Bronchial epithelial cell (primary cell): ENCODE results near the gene SAMD3. TPM values are rescaled to one million over a fixed set of nuclear protein-coding genes. Genes with fewer than 3 reads are reported as not detected.

Source experiments
- DNase-seq: peaks from one replicate; pipeline ENCODE4 v3.0.0-alpha.2; 2010; ENCODE audit warnings: low read depth
- FAIRE-seq: peaks from 2 replicates; lab custom pipeline; 2011; peaks lifted over from hg19 to GRCh38; lab: Jason Lieb, UNC
- H3K27me3 ChIP-seq: 2 replicates; pipeline ENCODE4 v1.5.1; 2011; ENCODE audit warnings: low read length; ENCODE audit not compliant: control insufficient read depth, insufficient read depth
- H3K36me3 ChIP-seq: 2 replicates; pipeline ENCODE4 v1.5.1; 2011; ENCODE audit warnings: low read length; ENCODE audit not compliant: control insufficient read depth, insufficient read depth
- H3K4me3 ChIP-seq: 2 replicates; pipeline ENCODE4 v1.5.1; 2011; ENCODE audit warnings: mild to moderate bottlenecking, low read depth, low read length, control low read depth
- total RNA-seq: library from RNA; depleted of rRNA; stranded (reverse); fragments of >200 nt; gene quantifications from 2 replicates; pipeline ENCODE4 v1.2.1, GENCODE V29; 2014
- TF ChIP-seq, protein P1 (sequence below): IDR thresholded peaks from 2 replicates; pipeline ENCODE4 v1.5.1; 2011; ENCODE audit warnings: mild to moderate bottlenecking, moderate library complexity, low read length, control low read depth, inconsistent platforms; ENCODE audit not compliant: insufficient read depth, severe bottlenecking

Gene SAMD3
- total RNA-seq, 1 donor from 2014 or later = not detected

- TF ChIP-seq, protein P1, sequence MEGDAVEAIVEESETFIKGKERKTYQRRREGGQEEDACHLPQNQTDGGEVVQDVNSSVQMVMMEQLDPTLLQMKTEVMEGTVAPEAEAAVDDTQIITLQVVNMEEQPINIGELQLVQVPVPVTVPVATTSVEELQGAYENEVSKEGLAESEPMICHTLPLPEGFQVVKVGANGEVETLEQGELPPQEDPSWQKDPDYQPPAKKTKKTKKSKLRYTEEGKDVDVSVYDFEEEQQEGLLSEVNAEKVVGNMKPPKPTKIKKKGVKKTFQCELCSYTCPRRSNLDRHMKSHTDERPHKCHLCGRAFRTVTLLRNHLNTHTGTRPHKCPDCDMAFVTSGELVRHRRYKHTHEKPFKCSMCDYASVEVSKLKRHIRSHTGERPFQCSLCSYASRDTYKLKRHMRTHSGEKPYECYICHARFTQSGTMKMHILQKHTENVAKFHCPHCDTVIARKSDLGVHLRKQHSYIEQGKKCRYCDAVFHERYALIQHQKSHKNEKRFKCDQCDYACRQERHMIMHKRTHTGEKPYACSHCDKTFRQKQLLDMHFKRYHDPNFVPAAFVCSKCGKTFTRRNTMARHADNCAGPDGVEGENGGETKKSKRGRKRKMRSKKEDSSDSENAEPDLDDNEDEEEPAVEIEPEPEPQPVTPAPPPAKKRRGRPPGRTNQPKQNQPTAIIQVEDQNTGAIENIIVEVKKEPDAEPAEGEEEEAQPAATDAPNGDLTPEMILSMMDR = no peak
- DNase-seq = peak; percentile 97
- no peak overlapping the region for H3K4me3 ChIP-seq
- H3K27me3 ChIP-seq = no peaks in the 10 kb centered on the region
- FAIRE-seq = no peak
- H3K36me3 ChIP-seq = no peaks in the 10 kb centered on the region
Measured at GRCh38 chr6:130167655-130168054, 55.1 kb downstream of the SAMD3 start.

DNA sequence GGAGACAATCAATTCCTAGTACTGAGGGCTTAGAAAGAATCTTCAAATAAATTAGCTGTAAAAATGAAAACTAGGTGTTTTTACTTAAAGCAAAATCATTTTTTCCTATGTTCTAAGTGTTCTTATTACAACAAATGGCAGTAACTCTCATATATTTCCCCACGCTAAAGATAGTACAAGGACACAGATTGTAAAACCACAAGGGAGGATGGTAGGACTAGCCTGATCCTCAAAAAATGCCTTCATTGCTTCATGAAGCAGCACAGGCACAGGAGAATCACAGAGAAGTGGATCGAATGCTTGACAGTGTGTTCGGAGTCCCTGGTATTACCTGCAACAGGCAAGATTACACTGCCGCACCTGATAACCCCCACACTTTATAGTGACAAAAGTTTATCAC is 58.5 kb downstream of the SAMD3 start:
- Histone ChIP-seq H3K4me3 (no peak overlapping the region), H3K27me3 (no peaks in the 10 kb centered on the region), H3K36me3 (no peaks in the 10 kb centered on the region)
- TF ChIP-seq, protein P1 = no peak
- no peak for DNase-seq
- no peak for FAIRE-seq

GRCh38 chr6:130163266-130163665 is 59.5 kb downstream of the SAMD3 start:
- FAIRE-seq = no peak
- Histone ChIP-seq H3K4me3 (no peak overlapping the region), H3K36me3 (no peaks in the 10 kb centered on the region), H3K27me3 (no peaks in the 10 kb centered on the region)
- TF ChIP-seq, protein P1 = no peak
- no peak for DNase-seq

DNA sequence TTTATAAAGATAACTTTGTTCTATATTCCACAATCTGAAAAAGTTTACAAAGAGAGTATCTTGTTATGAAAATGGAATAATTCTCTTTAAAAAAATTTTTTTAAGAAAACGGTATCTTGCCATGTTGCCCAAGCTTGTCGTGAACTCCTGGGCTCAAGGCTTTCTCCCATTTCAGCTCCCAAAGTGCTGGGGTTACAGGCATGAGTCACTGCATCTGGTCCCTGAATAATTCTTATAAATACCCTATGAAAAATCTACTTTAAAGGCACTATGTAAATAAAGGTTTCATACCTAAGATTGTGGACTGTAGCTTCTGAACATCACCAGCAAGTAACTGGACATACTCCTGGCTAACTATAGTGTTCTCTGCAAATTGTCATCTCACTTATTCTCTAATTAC is 60.3 kb downstream of the SAMD3 start:
- Histone ChIP-seq H3K4me3 (no peak overlapping the region), H3K27me3 (no peaks in the 10 kb centered on the region), H3K36me3 (no peaks in the 10 kb centered on the region)
- TF ChIP-seq, protein P1 = no peak
- FAIRE-seq = no peak
- DNase-seq = no peak

GRCh38 chr6:130161683-130162404 is 60.9 kb downstream of the SAMD3 start:
- no peaks in the 10 kb centered on the region for H3K36me3 ChIP-seq
- DNase-seq = no peak
- H3K27me3 ChIP-seq = no peaks in the 10 kb centered on the region
- no peak overlapping the region for H3K4me3 ChIP-seq
- TF ChIP-seq, protein P1 = no peak
- no peak for FAIRE-seq

DNA sequence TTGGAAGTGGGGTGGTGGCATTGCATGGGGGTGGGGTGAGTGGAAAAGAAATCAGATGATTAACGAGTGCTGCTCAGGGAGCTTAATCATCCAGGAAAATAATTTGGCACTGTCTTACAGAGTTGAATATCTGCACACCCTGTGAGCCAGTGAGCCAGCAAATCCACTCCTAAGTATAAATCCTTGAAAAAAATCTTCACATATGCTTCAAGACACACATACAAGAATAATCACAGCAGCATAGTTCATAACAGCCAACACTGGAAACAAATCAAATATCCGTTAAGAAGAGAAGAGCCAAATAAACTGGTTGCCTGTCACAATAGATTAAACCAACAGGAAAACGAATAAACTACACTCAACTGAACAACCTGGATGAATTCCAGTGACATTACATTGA is 62.8 kb downstream of the SAMD3 start:
- H3K27me3 ChIP-seq = no peaks in the 10 kb centered on the region
- H3K4me3 ChIP-seq = no peak overlapping the region
- no peak for FAIRE-seq
- TF ChIP-seq, protein P1 = no peak
- peak; percentile 11 for DNase-seq
- no peaks in the 10 kb centered on the region for H3K36me3 ChIP-seq
